Subcutaneous adipose tissue (tissue), 4 donors: ENCODE measurements around the gene ASB14. TPM values are rescaled to one million over a fixed set of nuclear protein-coding genes. Genes with fewer than 3 reads are reported as not detected.

ENCODE experiments used
- total RNA-seq, 4 donors: library from RNA; depleted of rRNA; stranded (reverse); fragments of >200 nt; gene quantifications; one replicate each; pipeline ENCODE4 v1.1.0, GENCODE V29; 2016
- TF ChIP-seq, protein P1 (sequence below): fragments of 450-650 bp; IDR thresholded peaks from one replicate; pipeline ENCODE4 v1.5.1; 2016; ENCODE audit warnings: low read depth, mild to moderate bottlenecking, control low read depth, antibody characterized with exemption, moderate library complexity

Gene ASB14
- total RNA-seq, 4 donors from 2014 or later = not detected

DNA sequence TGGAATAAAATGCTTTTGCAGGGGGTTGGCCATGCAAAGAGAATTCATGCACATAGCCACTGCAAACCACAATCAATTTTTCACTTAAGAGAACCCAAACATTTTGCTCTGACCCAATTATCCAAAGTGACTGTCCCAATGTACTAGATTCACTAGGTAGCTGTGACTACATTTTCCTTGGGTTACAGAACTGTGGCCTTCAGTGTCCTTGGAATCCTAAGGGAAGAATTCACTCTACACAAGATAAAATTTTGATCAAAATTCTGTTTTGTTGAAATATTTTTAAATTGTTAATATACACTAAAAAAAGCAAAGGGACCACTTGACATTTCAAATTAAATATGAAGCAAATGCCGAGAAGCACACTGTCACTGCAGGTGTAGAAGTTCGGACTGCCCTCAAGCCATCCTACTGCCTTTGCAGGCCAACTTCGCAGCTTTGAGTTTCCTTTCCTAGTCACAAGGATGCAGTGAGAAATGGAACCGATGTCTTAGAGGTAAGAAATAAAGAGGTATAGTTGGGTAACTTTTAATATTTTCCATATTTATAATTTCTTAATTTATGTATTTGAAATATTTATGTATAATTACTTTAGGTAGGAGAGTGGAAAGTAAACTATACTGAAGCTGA, 527 bp upstream of the ASB14 start:
- TF ChIP-seq, protein P1, sequence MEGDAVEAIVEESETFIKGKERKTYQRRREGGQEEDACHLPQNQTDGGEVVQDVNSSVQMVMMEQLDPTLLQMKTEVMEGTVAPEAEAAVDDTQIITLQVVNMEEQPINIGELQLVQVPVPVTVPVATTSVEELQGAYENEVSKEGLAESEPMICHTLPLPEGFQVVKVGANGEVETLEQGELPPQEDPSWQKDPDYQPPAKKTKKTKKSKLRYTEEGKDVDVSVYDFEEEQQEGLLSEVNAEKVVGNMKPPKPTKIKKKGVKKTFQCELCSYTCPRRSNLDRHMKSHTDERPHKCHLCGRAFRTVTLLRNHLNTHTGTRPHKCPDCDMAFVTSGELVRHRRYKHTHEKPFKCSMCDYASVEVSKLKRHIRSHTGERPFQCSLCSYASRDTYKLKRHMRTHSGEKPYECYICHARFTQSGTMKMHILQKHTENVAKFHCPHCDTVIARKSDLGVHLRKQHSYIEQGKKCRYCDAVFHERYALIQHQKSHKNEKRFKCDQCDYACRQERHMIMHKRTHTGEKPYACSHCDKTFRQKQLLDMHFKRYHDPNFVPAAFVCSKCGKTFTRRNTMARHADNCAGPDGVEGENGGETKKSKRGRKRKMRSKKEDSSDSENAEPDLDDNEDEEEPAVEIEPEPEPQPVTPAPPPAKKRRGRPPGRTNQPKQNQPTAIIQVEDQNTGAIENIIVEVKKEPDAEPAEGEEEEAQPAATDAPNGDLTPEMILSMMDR = no peak

DNA sequence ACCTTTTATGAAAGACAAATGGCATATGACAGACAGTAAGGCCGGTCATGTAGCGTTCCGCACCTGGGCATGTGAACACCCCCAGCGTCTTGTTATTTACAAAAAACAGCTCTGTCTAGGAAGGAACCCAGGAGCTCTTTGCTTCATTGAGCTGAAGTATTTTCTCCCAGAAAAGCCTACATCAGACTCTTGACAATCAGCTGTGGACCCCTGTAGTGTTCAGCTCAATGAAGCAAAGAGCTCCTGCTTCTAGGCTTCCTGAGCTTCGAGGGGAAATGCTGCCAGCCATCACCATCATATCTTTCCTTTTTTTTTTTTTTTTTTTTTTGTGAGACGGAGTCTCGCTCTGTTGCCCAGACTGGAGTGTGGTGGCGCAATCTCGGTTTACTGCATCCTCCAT, 4.1 kb downstream of the ASB14 start:
- TF ChIP-seq, protein P1 = no peak

DNA sequence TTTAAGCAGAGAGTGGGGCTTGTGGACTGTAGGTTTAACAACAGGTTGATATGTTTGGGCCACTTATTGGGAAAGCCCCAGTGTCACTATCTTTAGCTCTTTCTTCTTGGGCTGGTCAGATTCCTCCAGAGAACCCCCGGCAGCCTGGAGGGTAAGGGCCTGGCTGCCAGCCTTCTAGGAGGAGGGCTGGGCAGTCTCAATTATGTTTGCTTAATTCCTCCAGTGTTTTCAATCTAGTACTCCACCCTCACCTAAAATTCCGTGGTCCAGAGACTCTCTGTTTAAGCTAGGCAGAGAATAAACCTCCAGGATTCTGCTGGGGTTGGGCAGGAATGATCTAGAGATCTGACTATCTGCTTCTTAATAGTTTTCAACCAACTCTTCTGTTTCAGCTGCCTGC, 5.3 kb downstream of the ASB14 start:
- TF ChIP-seq, protein P1 = no peak

DNA sequence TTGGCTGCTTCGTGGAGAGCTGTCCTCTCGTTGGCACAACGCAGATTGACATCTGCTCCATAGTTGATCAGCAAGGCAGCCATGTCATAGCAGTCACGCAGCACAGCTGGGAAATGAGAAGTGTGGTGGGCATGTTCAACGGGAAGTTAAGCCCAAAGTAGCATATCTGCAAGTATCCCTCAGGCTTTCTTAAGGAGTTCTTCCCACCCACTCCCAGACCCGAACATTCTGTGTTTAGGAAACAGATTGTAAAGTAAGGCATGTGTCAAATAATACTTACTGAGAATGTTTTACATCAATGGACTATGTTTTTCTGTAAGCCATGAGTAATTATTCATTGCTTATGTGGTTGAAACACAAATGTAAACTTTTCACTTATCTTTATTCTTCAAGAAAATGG, 9.2 kb downstream of the ASB14 start:
- TF ChIP-seq, protein P1 = no peak

DNA sequence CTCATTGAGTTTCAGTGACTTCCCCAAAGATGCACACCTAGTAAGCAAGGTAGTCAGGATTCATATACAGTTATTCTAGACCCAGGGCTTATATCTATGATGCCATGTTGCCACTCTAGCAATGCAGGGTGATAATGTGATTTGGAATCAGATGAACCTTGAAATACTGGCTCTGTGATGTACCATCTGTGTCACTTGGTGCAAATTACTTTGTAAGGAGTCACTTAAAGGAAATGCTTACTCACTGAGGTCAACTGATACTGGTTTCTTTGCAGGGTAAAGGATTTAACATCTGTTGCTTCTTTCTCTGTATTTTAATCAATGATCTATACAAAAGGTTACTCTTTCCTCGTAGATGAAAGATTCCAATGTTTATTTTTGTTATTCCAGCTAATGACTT, 10.8 kb downstream of the ASB14 start:
- TF ChIP-seq, protein P1 = no peak

DNA sequence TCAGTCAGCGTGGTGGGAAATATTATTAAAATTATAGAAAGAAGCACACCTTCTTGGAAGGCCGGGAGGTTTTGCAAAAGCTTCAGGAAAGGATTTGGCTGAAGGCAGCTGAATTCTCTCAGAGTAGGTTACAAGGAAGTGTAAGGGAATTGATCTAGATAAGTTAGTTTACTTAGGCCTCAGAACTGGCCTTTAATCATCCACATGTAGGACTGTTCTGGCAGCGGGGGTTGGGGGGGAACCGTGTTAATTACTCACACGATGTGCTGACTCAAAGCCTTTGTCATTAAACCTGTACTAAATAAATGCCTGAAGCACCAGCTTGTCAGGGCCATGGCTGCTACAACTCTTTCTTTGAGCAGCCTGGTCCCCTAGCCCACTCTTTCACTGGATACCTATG, 12.8 kb downstream of the ASB14 start:
- TF ChIP-seq, protein P1 = no peak

DNA sequence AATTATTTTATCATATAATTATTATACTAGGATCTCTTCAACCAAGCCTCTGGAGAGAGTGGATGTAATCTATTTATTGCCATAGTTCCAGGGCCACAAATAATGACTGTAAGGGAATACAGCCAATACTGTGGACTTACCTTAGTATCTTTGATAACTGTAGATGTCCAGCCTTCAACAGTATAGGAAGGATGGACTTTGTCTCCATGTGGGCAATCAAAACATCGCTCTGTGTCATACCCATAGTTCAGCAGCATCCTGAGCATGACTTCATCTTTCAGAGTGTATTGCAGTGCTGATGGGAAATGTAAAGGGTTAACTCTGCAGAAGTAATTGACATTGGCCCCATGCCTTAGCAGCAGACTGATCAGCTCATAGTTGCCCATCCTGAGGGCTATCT, 14.2 kb downstream of the ASB14 start:
- TF ChIP-seq, protein P1 = no peak
